ENCODE results near the gene HTR3B. TPM values are rescaled to one million over a fixed set of nuclear protein-coding genes. Genes with fewer than 3 reads are reported as not detected.
"Not testable (repeated sequence)": the region's sequence is repeated elsewhere in the genome, so short reads cannot be mapped to it uniquely, and the experiment has no call there.

The HTR3B gene
- total RNA-seq, 1 experiment from 2014 or later, result not detected

- no peak for DNase-seq (ENCODE audit: low read depth)
These were observed 33.3 kb downstream of the HTR3B start for GRCh38 chr11:113937918-113938317.

- DNase-seq (ENCODE audit: low read depth), result no peak
These were observed 37.7 kb downstream of the HTR3B start for GRCh38 chr11:113942256-113942655.

- DNase-seq (ENCODE audit: low read depth), result not testable (repeated sequence)
These were observed 41.6 kb downstream of the HTR3B start for GRCh38 chr11:113946162-113946561.

- no peak for DNase-seq (ENCODE audit: low read depth)
These were observed 43.4 kb downstream of the HTR3B start for GRCh38 chr11:113947994-113948393.

GRCh38 chr11:113949891-113950290, 45.3 kb downstream of the HTR3B start:
- DNase-seq (ENCODE audit: low read depth), result no peak

- peak; percentile 7 for DNase-seq (ENCODE audit: low read depth)
These were observed 46.9 kb downstream of the HTR3B start for GRCh38 chr11:113951537-113951936.

- no peak for DNase-seq (ENCODE audit: low read depth)
These were observed 47.5 kb downstream of the HTR3B start for GRCh38 chr11:113952070-113952469.

- DNase-seq (ENCODE audit: low read depth), result no peak
These were observed 48.0 kb downstream of the HTR3B start for GRCh38 chr11:113952588-113952987.

- DNase-seq (ENCODE audit: low read depth), result no peak
These were observed 49.6 kb downstream of the HTR3B start for GRCh38 chr11:113954235-113954634.

- no peak for DNase-seq (ENCODE audit: low read depth)
These were observed 52.4 kb downstream of the HTR3B start for GRCh38 chr11:113956986-113957385.

- no peak for DNase-seq (ENCODE audit: low read depth)
These were observed 56.2 kb downstream of the HTR3B start for GRCh38 chr11:113960702-113961330.

GRCh38 chr11:113967361-113967760, 62.8 kb downstream of the HTR3B start:
- no peak for DNase-seq (ENCODE audit: low read depth)

- no peak for DNase-seq (ENCODE audit: low read depth)
These were observed 67.1 kb downstream of the HTR3B start for GRCh38 chr11:113971506-113972195.

- peak; percentile 48 for DNase-seq (ENCODE audit: low read depth)
These were observed 70.3 kb downstream of the HTR3B start, which contains the start of gene HTR3A for GRCh38 chr11:113974741-113975470. Gene HTR3A, plus strand, starts transcription at chr11:113975108. Its CDS starts 218 bp downstream, at chr11:113975326.

GRCh38 chr11:113977071-113977490, 72.5 kb downstream of the HTR3B start:
- DNase-seq (ENCODE audit: low read depth), result no peak

GRCh38 chr11:113977701-113978100, 73.1 kb downstream of the HTR3B start:
- no peak for DNase-seq (ENCODE audit: low read depth)

GRCh38 chr11:113979431-113979830, 74.8 kb downstream of the HTR3B start:
- DNase-seq (ENCODE audit: low read depth), result no peak

GRCh38 chr11:113980785-113981184, 76.2 kb downstream of the HTR3B start:
- no peak for DNase-seq (ENCODE audit: low read depth)

- DNase-seq (ENCODE audit: low read depth), result no peak
These were observed 77.7 kb downstream of the HTR3B start for GRCh38 chr11:113982306-113982705.

GRCh38 chr11:113984781-113985180, 80.2 kb downstream of the HTR3B start:
- no peak for DNase-seq (ENCODE audit: low read depth)

- no peak for DNase-seq (ENCODE audit: low read depth)
These were observed 81.3 kb downstream of the HTR3B start for GRCh38 chr11:113985906-113986305.
